HCT116 (cell line): ENCODE measurements around the gene SLC66A2. TPM values are rescaled to one million over a fixed set of nuclear protein-coding genes. Genes with fewer than 3 reads are reported as not detected.

Experiments used
- ATAC-seq: fragments of 200-7000 bp; cut with Tn5 transposase; 2 replicates; pipeline ENCODE4 v1.9.1; 2020; ENCODE audit warnings: mild to moderate bottlenecking, moderate library complexity
- BruUV-seq: library from RNA; stranded (reverse); fragments of 400-500 nt; replicated peaks from 2 replicates; lab custom pipeline; 2021; lab: Mats Ljungman, UMichigan
- CTCF ChIA-PET: fragments of 300-600 bp; sonication (Branson Sonifier 250); formaldehyde crosslinking; loops from one replicate; lab custom pipeline; 2021; ENCODE audit warnings: antibody characterized with exemption; lab: Charles Lee
- POLR2A ChIA-PET: fragments of 300-600, 350-600 bp; sonication (Branson Sonifier 250); formaldehyde crosslinking; loops from one replicate; lab custom pipeline; 2021; ENCODE audit warnings: antibody characterized with exemption; lab: Charles Lee
- RAD21 ChIA-PET, 2 experiments: fragments of 300-600 bp; sonication (Branson Sonifier 250); formaldehyde crosslinking; loops; one replicate each; lab custom pipeline; 2023; ENCODE audit warnings: low total read pairs in 2 of 2; ENCODE audit not compliant: uncharacterized antibody in 2 of 2, unreplicated experiment in 2 of 2, low non-redundant PET in 1 of 2; lab: Charles Lee
- DNase-seq: peaks from one replicate; pipeline ENCODE4 v3.0.0-alpha.2; 2010; ENCODE audit warnings: low read depth, low spot score
- H2AFZ ChIP-seq: fragments of 200-600 bp; shearing (Covaris generic), sonication (generic); 2 replicates; pipeline ENCODE4 v1.6.1; 2017; ENCODE audit warnings: low read depth, mixed run types, mixed read lengths, antibody characterized with exemption, low read length; ENCODE audit not compliant: poor library complexity, severe bottlenecking
- H3K27ac ChIP-seq: 2 replicates; pipeline ENCODE4 v1.5.1; 2012; ENCODE audit warnings: low read depth, low read length
- H3K27me3 ChIP-seq: fragments of 200-600 bp; sonication (generic); 2 replicates; pipeline ENCODE4 v1.6.1; 2016; ENCODE audit warnings: mixed run types, low read length, mixed read lengths; ENCODE audit not compliant: insufficient read depth
- H3K36me3 ChIP-seq, 2 experiments: fragments of 200-500 bp in 1 of 2; fragments of 200-600 bp in 1 of 2; sonication (Bioruptor generic) in 1 of 2; sonication (generic) in 1 of 2; 2 replicates each; pipeline versions ENCODE4 v1.5.1 to v1.6.1; 2014 to 2016; ENCODE audit warnings: low read length in 2 of 2, inconsistent platforms in 1 of 2, mixed read lengths in 1 of 2, mixed run types in 1 of 2; ENCODE audit not compliant: insufficient read depth in 2 of 2, control insufficient read depth in 1 of 2
- H3K4me1 ChIP-seq, 2 experiments: fragments of 200-600 bp in 1 of 2; sonication (generic) in 1 of 2; 2 replicates each; pipeline versions ENCODE4 v1.5.1 to v1.6.1; 2012 to 2017; ENCODE audit warnings: low read length in 2 of 2, inconsistent platforms in 1 of 2, mild to moderate bottlenecking in 1 of 2, mixed read lengths in 1 of 2, mixed run types in 1 of 2, moderate library complexity in 1 of 2; ENCODE audit not compliant: insufficient read depth in 2 of 2, control insufficient read depth in 1 of 2
- H3K4me2 ChIP-seq: fragments of 200-600 bp; sonication (generic); 2 replicates; pipeline ENCODE4 v1.6.1; 2017; ENCODE audit warnings: mixed run types, low read length, mixed read lengths
- H3K4me3 ChIP-seq, 2 experiments: fragments of 200-600 bp in 1 of 2; sonication (generic) in 1 of 2; replicated peaks in 1 of 2; 2 replicates each; pipeline ENCODE4 v1.5.1; 2011 to 2016; ENCODE audit warnings: low read length in 2 of 2, control low read depth in 1 of 2, low read depth in 1 of 2, mild to moderate bottlenecking in 1 of 2, mixed read lengths in 1 of 2, mixed run types in 1 of 2
- H3K79me2 ChIP-seq: fragments of 200-600 bp; sonication (generic); 2 replicates; pipeline ENCODE4 v1.6.1; 2017; ENCODE audit warnings: mild to moderate bottlenecking, mixed run types, low read length, moderate library complexity, mixed read lengths; ENCODE audit not compliant: insufficient read depth
- H3K9ac ChIP-seq: fragments of 200-600 bp; sonication (generic); 2 replicates; pipeline ENCODE4 v1.6.1; 2016; ENCODE audit warnings: low read length, mixed read lengths
- H3K9me2 ChIP-seq: fragments of 200-600 bp; sonication (generic), shearing (Covaris generic); 2 replicates; pipeline ENCODE4 v1.6.1; 2017; ENCODE audit warnings: mixed run types, mild to moderate bottlenecking, moderate library complexity; ENCODE audit not compliant: insufficient read depth
- H3K9me3 ChIP-seq, 2 experiments: fragments of 200-500 bp in 1 of 2; fragments of 200-600 bp in 1 of 2; sonication (Bioruptor generic) in 1 of 2; sonication (generic) in 1 of 2; 2 replicates each; pipeline ENCODE4 v1.6.1; 2014 to 2017; ENCODE audit warnings: low read length in 2 of 2, mixed read lengths in 2 of 2, inconsistent platforms in 1 of 2, low read depth in 1 of 2, mild to moderate bottlenecking in 1 of 2, mixed run types in 1 of 2, moderate library complexity in 1 of 2; ENCODE audit not compliant: control insufficient read depth in 1 of 2, insufficient read depth in 1 of 2
- H4K20me1 ChIP-seq: fragments of 200-600 bp; sonication (generic), shearing (Covaris generic); 2 replicates; pipeline ENCODE4 v1.6.1; 2017; ENCODE audit warnings: mixed run types, mild to moderate bottlenecking, moderate library complexity; ENCODE audit not compliant: insufficient read depth
- CBX3 ChIP-seq: IDR thresholded peaks from 2 replicates; pipeline ENCODE4 v1.6.1; 2012; ENCODE audit warnings: low read depth
- EZH2 ChIP-seq: fragments of 200-600 bp; sonication (generic); IDR thresholded peaks from 2 replicates; pipeline ENCODE4 v1.6.1; 2017; ENCODE audit warnings: antibody characterized with exemption, mixed run types
- EZH2phosphoT487 ChIP-seq: fragments of 200-600 bp; IDR thresholded peaks from 2 replicates; pipeline ENCODE4 v1.6.1; 2018; ENCODE audit warnings: antibody characterized with exemption, borderline replicate concordance
- FOSL1 ChIP-seq: IDR thresholded peaks from 2 replicates; pipeline ENCODE4 v1.6.1; 2012; ENCODE audit warnings: low read depth
- POLR2AphosphoS5 ChIP-seq: IDR thresholded peaks from 2 replicates; pipeline ENCODE4 v1.6.1; 2011; ENCODE audit warnings: mild to moderate bottlenecking, low read depth, low read length, moderate library complexity
- SIN3A ChIP-seq: IDR thresholded peaks from 2 replicates; pipeline ENCODE4 v1.6.1; 2012; ENCODE audit warnings: low read depth
- SP1 ChIP-seq: IDR thresholded peaks from 2 replicates; pipeline ENCODE4 v1.6.1; 2012; ENCODE audit warnings: low read depth
- SRF ChIP-seq: IDR thresholded peaks from 2 replicates; pipeline ENCODE4 v1.6.1; 2012; ENCODE audit warnings: low read depth
- intact Hi-C: fragments of 100-400 bp; cut with micrococcal nuclease; formaldehyde crosslinking; loops from 2 replicates; pipeline ENCODE4 v1.10.0; 2022
- total RNA-seq: library from RNA; stranded (reverse); gene quantifications from one replicate; pipeline ENCODE4 v1.2.1, GENCODE V29; 2021; ENCODE audit not compliant: unreplicated experiment
- TF ChIP-seq, protein P1 (sequence below): IDR thresholded peaks from 2 replicates; pipeline ENCODE4 v1.6.1; 2011; ENCODE audit warnings: mild to moderate bottlenecking, low read length, moderate library complexity; ENCODE audit not compliant: insufficient replicate concordance; ENCODE audit errors: extremely low read depth

Gene SLC66A2
- total RNA-seq, 1 experiment from 2014 or later, result 44.9 TPM

DNA sequence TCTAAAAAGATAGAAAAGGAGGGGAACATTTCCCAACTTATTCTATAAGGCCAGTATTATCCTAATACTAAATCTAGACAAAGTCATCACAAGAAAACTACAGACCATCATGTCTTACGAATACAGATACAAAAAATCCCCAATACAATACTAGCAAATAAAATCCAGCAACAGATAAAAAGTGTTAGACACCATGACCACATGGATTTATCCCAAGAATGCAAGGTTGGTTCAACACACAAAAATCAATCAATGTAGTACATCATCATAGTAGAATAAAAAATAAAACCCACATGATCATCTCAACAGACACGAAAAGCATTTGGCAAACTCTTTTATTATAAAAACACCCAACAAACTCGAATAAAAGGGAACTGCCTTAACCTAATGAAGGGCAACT lies 18.5 kb downstream of the SLC66A2 start:
- H3K79me2 ChIP-seq, result peaks cover 98% of the 10 kb centered on the region

DNA sequence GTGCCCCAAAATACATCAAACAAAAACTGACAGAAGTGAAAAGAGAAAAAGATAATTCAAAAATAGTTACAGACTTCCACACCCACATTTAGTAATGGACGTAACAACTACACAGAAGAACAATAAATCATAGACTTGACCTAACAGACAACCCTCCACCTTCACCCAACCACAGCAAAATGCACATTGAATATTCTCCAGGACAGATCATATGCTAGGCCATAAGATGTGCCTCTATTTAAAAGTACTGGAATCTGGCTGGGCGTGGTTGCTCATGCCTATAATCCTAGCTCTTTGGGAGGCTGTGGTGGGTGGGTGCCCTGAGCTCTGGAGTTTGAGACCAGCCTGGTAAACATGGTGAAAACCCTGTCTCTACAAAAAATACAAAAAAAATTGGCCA lies 20.0 kb downstream of the SLC66A2 start:
- peaks cover 5 to 37% of the 10 kb centered on the region in 2 experiments for H3K36me3 ChIP-seq
- peaks cover 95% of the 10 kb centered on the region for H3K79me2 ChIP-seq
- H3K9ac ChIP-seq, result no peak overlapping the region
- no TSS peak for BruUV-seq
- intact Hi-C loops, result no loop called here
- no peaks in the 10 kb centered on the region for H4K20me1 ChIP-seq
- ChIA-PET POLR2A (no interaction called here), RAD21 (no interaction called here), CTCF (no interaction called here)
- no peak overlapping the region for H3K27ac ChIP-seq
- no peaks in the 10 kb centered on the region for H3K27me3 ChIP-seq
- TF ChIP-seq POLR2AphosphoS5 (no peak), SRF (no peak), CBX3 (no peak)
- ATAC-seq (no peak), DNase-seq (no peak)
- H3K9me2 ChIP-seq, result no peaks in the 10 kb centered on the region
- no peak overlapping the region for H3K4me2 ChIP-seq
- H3K9me3 ChIP-seq, result peaks cover 35 to 36% of the 10 kb centered on the region in 2 experiments; a peak in 3 of 4 replicates
- no peak overlapping the region for H3K4me3 ChIP-seq
- H2AFZ ChIP-seq, result no peak overlapping the region
- H3K4me1 ChIP-seq, result no peaks in the 10 kb centered on the region

More for the DNA sequence above, 18.5 kb downstream of the SLC66A2 start:
- intact Hi-C loops, result no loop called here
- H3K4me1 ChIP-seq, result no peaks in the 10 kb centered on the region
- no peak overlapping the region for H3K4me2 ChIP-seq
- ChIA-PET CTCF (no interaction called here), POLR2A (no interaction called here), RAD21 (no interaction called here)
- no peaks in the 10 kb centered on the region for H3K27me3 ChIP-seq
- H4K20me1 ChIP-seq, result no peaks in the 10 kb centered on the region
- no peak overlapping the region for H3K27ac ChIP-seq
- H2AFZ ChIP-seq, result no peak overlapping the region
- BruUV-seq, result no TSS peak
- H3K9me2 ChIP-seq, result no peaks in the 10 kb centered on the region
- ATAC-seq (no peak), DNase-seq (no peak)
- peaks cover 35 to 39% of the 10 kb centered on the region in 2 experiments; a peak in 3 of 4 replicates for H3K9me3 ChIP-seq
- no peak overlapping the region for H3K9ac ChIP-seq
- no peak overlapping the region for H3K4me3 ChIP-seq
- TF ChIP-seq SP1 (no peak), SIN3A (no peak), FOSL1 (no peak), EZH2 (no peak), EZH2phosphoT487 (no peak), POLR2AphosphoS5 (no peak)
- TF ChIP-seq, protein P1, sequence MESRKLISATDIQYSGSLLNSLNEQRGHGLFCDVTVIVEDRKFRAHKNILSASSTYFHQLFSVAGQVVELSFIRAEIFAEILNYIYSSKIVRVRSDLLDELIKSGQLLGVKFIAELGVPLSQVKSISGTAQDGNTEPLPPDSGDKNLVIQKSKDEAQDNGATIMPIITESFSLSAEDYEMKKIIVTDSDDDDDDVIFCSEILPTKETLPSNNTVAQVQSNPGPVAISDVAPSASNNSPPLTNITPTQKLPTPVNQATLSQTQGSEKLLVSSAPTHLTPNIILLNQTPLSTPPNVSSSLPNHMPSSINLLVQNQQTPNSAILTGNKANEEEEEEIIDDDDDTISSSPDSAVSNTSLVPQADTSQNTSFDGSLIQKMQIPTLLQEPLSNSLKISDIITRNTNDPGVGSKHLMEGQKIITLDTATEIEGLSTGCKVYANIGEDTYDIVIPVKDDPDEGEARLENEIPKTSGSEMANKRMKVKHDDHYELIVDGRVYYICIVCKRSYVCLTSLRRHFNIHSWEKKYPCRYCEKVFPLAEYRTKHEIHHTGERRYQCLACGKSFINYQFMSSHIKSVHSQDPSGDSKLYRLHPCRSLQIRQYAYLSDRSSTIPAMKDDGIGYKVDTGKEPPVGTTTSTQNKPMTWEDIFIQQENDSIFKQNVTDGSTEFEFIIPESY, result no peak
- peaks cover 5 to 46% of the 10 kb centered on the region in 2 experiments for H3K36me3 ChIP-seq
